ENCODE data around the gene MBOAT7.
"Not testable (repeated sequence)": the region's sequence is repeated elsewhere in the genome, so short reads cannot be mapped to it uniquely, and the experiment has no call there.

The MBOAT7 gene

GRCh38 chr19:54230031-54230430, 40.7 kb upstream of the MBOAT7 start:
- no peak for DNase-seq (ENCODE audit: low read depth in 1 of 2, low spot score in 1 of 2)
- no peak overlapping the region for H3K4me3 ChIP-seq (replicated peaks; ENCODE audit: insufficient read depth, low read length)
- TF ChIP-seq GABPA (IDR thresholded peaks at IDR 0.05; ENCODE audit: low read depth) (no peak), SPI1 (IDR thresholded peaks at IDR 0.05; ENCODE audit: borderline replicate concordance, low read depth) (no peak), REST (IDR thresholded peaks at IDR 0.05; ENCODE audit: insufficient replicate concordance, low read depth) (no peak), POLR2AphosphoS5 (IDR thresholded peaks at IDR 0.05; ENCODE audit: low read depth) (no peak)
- TF ChIP-seq, protein P1, sequence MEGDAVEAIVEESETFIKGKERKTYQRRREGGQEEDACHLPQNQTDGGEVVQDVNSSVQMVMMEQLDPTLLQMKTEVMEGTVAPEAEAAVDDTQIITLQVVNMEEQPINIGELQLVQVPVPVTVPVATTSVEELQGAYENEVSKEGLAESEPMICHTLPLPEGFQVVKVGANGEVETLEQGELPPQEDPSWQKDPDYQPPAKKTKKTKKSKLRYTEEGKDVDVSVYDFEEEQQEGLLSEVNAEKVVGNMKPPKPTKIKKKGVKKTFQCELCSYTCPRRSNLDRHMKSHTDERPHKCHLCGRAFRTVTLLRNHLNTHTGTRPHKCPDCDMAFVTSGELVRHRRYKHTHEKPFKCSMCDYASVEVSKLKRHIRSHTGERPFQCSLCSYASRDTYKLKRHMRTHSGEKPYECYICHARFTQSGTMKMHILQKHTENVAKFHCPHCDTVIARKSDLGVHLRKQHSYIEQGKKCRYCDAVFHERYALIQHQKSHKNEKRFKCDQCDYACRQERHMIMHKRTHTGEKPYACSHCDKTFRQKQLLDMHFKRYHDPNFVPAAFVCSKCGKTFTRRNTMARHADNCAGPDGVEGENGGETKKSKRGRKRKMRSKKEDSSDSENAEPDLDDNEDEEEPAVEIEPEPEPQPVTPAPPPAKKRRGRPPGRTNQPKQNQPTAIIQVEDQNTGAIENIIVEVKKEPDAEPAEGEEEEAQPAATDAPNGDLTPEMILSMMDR (IDR thresholded peaks at IDR 0.05; ENCODE audit: insufficient read depth, low read length) = no peak
- H3K27me3 ChIP-seq (ENCODE audit: insufficient read depth, poor library complexity, severe bottlenecking) = no peaks in the 10 kb centered on the region
- no peak overlapping the region for H3K27ac ChIP-seq (replicated peaks)

DNA sequence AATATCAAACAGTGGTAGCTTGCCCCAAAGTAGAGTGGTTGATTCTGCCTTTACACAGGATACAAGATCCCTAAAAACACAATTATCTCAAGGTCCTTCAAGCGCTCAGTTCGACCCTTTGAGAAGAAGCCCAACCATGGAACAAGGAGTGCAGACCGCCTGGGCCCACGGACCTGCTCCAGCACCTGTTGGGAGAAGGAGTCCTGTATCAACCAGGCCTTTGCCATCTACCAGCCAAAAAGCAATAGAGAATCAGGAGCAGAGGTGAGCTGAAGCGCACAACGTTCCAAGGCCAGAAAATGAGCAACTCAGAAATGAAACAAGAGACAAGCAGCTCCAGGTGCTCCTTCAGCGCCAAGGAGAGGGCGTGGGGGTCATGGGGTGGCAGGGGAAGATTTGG, 39.8 kb upstream of the MBOAT7 start:
- H3K27ac ChIP-seq (replicated peaks) = no peak overlapping the region
- no peak for TF ChIP-seq SPI1 (IDR thresholded peaks at IDR 0.05; ENCODE audit: borderline replicate concordance, low read depth)
- no peak for TF ChIP-seq POLR2AphosphoS5 (IDR thresholded peaks at IDR 0.05; ENCODE audit: low read depth)
- no peak for TF ChIP-seq GABPA (IDR thresholded peaks at IDR 0.05; ENCODE audit: low read depth)
- TF ChIP-seq, protein P1 (IDR thresholded peaks at IDR 0.05; ENCODE audit: insufficient read depth, low read length) = no peak
- no peak for TF ChIP-seq REST (IDR thresholded peaks at IDR 0.05; ENCODE audit: insufficient replicate concordance, low read depth)
- no peak overlapping the region for H3K4me3 ChIP-seq (replicated peaks; ENCODE audit: insufficient read depth, low read length)
- no peak for DNase-seq (ENCODE audit: low read depth in 1 of 2, low spot score in 1 of 2)
- H3K27me3 ChIP-seq (ENCODE audit: insufficient read depth, poor library complexity, severe bottlenecking) = no peaks in the 10 kb centered on the region

GRCh38 chr19:54224619-54225018, 35.2 kb upstream of the MBOAT7 start:
- H3K4me3 ChIP-seq (replicated peaks; ENCODE audit: insufficient read depth, low read length); H3K27me3 ChIP-seq (ENCODE audit: insufficient read depth, poor library complexity, severe bottlenecking); DNase-seq (ENCODE audit: low read depth in 1 of 2, low spot score in 1 of 2); H3K27ac ChIP-seq (replicated peaks): not testable (repeated sequence)

DNA sequence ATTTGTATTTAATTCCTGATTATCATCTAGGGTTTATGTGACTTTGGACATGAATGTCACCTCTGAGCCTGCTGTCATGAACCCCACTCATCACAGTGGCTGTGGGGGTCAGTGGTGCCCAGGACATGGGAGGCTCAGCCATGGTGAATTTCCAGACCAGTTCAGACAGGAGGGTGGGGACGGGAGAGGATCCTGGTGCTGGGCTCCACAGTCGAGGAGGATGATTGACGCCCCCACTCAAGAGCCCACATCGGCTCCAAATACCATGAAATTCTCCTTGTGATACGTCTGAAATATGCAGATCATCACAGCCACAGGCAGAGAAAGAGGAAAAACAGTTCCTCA, 34.5 kb upstream of the MBOAT7 start:
- not testable (repeated sequence) for H3K27me3 ChIP-seq (ENCODE audit: insufficient read depth, poor library complexity, severe bottlenecking); H3K4me3 ChIP-seq (replicated peaks; ENCODE audit: insufficient read depth, low read length); DNase-seq (ENCODE audit: low read depth in 1 of 2, low spot score in 1 of 2); H3K27ac ChIP-seq (replicated peaks)

GRCh38 chr19:54223277-54223936, 34.0 kb upstream of the MBOAT7 start:
- not testable (repeated sequence) for H3K27ac ChIP-seq (replicated peaks); H3K27me3 ChIP-seq (ENCODE audit: insufficient read depth, poor library complexity, severe bottlenecking); H3K4me3 ChIP-seq (replicated peaks; ENCODE audit: insufficient read depth, low read length); DNase-seq (ENCODE audit: low read depth in 1 of 2, low spot score in 1 of 2)
